HG03159 (cell line): ENCODE data around the gene PTER.

Experiments used
- ATAC-seq: cut with Tn5 transposase; IDR thresholded peaks from one replicate; pipeline ENCODE4 v1.9.1; 2021; ENCODE audit warnings: mild to moderate bottlenecking, moderate library complexity; ENCODE audit not compliant: unreplicated experiment

The PTER gene

GRCh38 chr10:16466001-16466400 is 29.2 kb downstream of the PTER start:
- ATAC-seq = no peak

GRCh38 chr10:16470747-16471146 is 33.9 kb downstream of the PTER start:
- no peak for ATAC-seq

- ATAC-seq = no peak
Measured at GRCh38 chr10:16472828-16473227, 36.0 kb downstream of the PTER start.

GRCh38 chr10:16477757-16478156 is 40.9 kb downstream of the PTER start:
- no peak for ATAC-seq

- no peak for ATAC-seq
Measured at GRCh38 chr10:16478801-16479200, 42.0 kb downstream of the PTER start.

DNA sequence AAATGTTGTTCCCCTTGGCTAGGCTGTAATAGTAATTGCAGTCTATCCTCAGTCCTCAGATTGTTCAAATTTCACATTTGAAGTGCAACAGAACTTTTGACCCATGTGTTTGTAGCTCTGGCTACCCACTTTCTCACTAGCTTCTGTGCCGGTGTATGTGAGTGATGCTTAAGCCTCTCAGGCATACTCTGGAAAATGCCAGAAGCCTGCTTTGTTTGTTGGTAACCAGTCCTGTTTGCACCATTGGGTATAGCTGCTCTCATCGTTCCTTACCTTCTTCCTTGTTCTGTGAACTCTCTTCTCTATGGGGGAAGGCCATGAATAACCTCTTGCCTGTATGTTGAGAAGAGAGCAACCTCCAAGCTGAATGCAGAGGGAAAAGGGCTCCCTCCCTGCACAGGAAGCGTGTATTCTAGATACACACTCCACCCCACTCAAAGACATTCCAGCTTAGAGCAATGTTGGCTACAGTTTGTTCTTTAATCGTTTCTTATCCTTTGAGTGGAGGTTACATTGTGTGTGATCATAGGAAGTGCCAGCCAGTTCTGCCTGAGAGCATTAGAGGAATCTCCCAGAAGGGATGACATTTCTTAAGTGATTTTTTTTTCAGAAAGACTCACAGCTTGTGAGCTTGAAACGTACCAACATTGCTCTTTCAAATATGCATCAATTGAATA is 44.4 kb downstream of the PTER start:
- no peak for ATAC-seq

DNA sequence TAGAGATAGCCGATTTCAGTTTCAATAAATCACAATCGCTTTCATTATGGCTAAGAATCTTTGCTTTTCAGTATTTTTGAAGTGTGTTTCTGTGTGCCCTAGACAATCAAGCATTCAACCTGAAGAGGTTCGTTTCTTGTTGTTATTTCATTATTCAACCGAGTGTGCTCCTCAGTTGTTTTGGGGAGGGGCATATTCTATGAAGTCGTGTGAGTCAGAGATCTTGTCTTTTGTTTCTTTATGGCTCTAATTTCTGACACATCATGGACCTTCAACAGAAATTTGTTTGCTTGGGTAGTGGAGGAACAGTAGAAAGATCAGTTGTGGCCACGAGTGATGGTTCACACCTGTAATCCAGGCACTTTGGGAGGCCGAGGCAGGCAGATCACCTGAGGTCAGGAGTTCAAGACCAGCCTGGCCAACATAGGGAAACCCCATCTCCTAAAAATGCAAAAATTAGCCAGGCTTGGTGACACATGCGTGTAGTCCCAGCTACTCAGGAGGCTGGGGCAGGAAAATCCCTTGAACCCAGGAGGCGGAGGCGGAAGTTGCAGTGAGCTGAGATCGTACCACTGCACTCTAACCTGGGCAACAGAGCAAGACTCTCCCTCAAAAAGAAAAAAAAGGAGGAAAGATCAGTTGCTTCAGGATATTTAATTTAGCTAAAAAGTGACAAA is 46.6 kb downstream of the PTER start:
- no peak for ATAC-seq

DNA sequence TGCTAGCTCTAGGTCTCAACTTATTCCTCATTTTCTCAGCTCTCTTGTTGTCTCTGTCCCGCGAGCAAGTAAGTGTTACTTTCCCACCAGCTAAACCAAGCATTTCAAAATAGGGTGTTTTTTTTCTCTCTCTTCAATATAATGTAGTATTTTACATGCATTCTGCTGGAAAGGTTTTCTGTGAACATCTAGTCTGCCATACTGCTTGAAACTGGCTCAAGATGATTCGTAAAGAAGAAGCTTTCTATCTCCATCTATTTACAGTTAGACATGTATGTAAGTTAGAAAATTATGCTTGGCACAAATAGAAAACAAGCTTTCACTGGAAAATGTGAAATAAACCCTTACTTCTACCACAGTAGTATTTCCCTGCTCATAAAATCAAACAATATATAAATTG is 53.7 kb downstream of the PTER start:
- ATAC-seq = no peak

- ATAC-seq = no peak
Measured at GRCh38 chr10:16491933-16492332, 55.1 kb downstream of the PTER start.

GRCh38 chr10:16493884-16494536 is 57.2 kb downstream of the PTER start:
- no peak for ATAC-seq

DNA sequence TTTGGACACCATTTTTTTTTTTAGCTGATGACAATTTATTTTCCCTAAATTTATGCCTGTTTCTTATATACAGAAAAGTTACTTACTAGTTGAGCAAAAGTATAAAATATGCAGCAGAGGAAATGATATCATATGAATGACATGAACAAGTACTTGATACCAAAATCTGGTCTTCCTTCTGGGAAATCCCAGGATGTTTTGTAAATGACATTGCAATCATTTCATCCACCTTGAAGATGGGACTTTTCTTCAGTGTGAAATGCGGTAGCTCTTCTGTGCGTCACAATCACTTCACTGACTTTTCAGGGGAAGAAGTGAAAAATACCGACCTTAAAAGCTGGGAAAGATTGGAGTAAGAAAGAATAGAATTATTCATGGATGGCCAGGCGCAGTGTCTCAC is 61.1 kb downstream of the PTER start:
- no peak for ATAC-seq

GRCh38 chr10:16505161-16505560 is 68.4 kb downstream of the PTER start:
- ATAC-seq = no peak

DNA sequence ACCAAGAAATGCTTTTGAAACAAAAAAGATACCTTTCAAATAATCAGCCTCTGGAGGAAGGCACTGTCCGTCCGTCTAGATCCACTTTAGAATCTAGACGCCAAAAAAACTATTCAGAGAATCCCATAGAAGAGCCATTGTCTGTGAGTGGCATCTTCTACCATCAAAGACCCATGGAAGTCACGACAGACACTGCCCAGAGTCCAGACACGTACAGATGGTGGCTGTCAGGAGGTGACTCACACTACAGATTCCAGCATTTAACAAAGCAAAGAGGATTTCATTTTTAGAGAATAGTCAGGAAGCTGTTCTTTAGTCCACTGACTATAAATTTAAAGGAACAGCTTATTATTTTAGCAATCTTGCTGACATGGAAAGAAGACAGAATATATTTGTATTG is 73.2 kb downstream of the PTER start:
- no peak for ATAC-seq

- ATAC-seq = no peak
Measured at GRCh38 chr10:16510843-16511242, 74.0 kb downstream of the PTER start.

DNA sequence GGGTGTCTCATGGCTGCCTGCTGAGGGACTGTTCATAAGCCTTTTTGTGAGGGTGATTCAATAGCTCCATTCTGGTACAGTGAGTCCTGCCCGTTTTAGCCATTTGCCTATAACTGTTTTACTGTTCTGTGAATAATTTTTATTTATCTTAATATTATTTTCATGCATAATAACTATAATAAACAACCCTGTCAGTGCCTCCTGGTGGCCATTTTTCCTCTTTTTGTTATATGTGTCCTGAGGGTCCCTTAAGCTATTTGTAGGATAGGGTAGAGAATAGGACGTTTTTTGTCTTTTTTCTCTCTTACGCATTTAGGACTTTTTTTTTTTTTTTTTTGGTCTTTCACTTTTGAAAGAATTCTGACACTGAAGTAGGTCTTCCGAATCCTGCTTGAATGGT is 82.0 kb downstream of the PTER start:
- ATAC-seq = no peak

DNA sequence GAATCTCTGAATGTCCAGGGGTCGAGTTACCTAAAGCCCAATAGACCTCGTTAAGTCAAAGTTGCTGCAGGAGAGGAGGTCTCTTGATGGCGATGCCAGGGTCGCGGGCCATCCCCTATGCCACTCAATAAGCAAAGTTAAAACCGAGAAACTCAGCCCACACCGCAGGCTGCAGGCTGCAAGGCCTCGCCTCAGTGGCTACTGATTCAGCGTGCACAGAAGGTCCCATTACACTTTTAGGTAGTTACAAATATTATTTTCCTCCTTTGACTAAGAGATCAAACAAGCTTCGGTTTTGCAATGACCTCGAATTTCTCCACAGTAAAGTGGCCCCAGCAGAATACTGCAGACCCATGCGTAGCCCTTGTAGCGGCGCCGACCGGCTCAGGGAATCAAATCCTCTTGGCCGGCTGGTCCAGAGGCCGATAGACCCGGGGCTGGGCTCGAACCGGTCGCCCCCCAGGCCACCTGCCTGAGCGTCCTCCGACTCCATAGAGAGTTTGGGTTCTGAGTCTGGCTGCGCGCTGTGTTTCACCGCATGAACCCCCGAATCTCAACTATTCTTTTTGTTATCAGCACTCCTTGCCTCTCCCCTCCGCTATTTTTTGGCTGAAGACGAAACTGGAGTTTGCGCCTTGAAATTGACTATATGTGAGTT is 82.6 kb downstream of the PTER start:
- ATAC-seq = no peak

- ATAC-seq = peak; percentile 37
Measured at GRCh38 chr10:16519908-16520861, 83.4 kb downstream of the PTER start.

GRCh38 chr10:16520900-16521299 is 84.1 kb downstream of the PTER start:
- peak; percentile 63 for ATAC-seq

DNA sequence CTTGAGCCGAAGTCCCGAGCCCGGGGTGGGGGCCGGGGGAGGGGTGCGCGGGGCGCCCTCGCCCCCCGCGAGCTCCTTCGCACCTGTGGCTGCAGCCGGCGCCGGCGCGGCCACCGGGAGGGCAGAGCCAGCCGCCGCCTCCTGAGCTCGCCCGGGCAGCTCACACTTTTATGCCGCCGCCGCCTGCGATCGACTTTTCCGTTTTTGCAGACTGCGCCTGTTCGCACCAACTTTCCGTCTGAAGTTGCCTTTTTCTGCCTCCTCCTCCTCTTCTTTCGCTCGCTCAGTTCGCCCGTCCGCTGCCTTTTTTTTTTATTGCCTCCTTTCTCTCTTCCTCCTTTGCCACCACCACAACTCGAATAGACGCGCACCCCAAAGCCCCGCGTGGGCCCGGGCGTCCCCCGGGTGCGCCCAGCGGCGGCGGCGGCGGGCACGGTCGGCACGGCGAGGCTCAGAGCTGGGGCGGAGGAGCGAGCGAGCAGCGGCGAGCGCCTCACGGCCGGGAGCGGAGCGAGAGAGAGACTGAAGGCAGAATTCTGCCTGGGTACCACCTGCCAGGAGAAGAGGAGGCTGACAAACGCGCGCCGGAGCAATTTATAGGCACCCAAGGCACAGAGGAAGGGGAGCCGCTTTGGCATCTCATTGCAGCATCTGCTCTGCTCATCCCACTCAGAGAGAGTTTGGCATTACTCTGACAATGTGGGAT is 84.7 kb downstream of the PTER start, which contains the start of gene C1QL3:
C1QL3 (minus strand) TSS at position 569 of the 706 bp plus-strand sequence. CDS start 814 bp downstream, outside the sequence.
- peak; percentile 43 for ATAC-seq

DNA sequence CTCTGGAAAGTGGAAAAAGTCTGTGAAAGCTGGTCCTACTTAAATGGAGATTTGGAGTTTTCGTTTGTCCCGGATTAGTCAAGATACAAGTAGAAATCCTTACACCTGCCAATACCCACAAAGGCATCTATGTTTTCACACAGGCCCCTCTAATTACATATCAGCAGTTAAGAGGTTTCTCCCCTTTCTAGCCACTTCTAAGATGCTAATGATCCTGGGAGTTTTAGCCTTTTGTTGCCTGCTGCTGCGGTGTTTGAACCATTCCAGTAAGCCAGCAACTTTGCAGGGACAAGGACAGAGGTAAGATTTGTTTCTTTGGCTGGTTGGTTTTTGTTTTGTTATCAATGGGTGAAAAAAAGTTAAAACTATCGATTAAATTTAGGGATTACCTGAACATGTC is 90.6 kb downstream of the PTER start:
- no peak for ATAC-seq
